ENCODE data around the gene LIPC.

The LIPC gene

GRCh38 chr15:58543664-58544335, 112.0 kb downstream of the LIPC start:
- DNase-seq, result no peak

GRCh38 chr15:58544756-58545155, 113.0 kb downstream of the LIPC start:
- DNase-seq, result no peak

- DNase-seq, result no peak
Observed at GRCh38 chr15:58545307-58546065, 113.7 kb downstream of the LIPC start.

GRCh38 chr15:58546066-58546591, 114.3 kb downstream of the LIPC start:
- no peak for DNase-seq

GRCh38 chr15:58546635-58547627, 115.1 kb downstream of the LIPC start:
- no peak for DNase-seq

GRCh38 chr15:58547628-58548307, 116.0 kb downstream of the LIPC start:
- DNase-seq, result no peak

DNA sequence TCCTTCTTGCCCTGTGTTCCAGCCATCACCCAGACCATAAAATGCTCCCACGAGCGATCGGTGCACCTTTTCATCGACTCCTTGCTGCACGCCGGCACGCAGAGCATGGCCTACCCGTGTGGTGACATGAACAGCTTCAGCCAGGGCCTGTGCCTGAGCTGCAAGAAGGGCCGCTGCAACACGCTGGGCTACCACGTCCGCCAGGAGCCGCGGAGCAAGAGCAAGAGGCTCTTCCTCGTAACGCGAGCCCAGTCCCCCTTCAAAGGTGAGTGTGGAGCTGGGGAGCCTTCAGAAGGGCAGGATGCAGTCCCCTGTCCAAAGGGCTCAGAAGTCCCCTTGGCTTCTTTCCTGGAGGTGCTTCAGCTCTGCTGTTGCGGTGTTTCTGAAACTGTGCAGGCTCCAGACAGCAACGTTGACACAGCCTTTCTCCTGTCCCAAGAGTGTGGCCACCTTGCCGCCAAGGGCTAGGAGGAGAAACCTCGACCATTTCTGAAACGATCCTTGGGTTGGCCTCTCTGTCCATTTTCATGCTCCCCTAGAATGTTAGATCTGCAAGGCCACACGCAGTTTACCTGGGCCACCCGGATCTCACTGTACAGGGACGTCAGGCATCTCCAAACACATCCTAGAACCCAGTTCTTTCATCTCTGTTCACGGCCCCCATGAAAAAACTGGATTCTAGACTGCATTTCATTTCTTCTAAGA, 116.7 kb downstream of the LIPC start:
- no peak for DNase-seq

- peak; percentile 44 for DNase-seq
Observed at GRCh38 chr15:58549013-58549784, 117.4 kb downstream of the LIPC start.

DNA sequence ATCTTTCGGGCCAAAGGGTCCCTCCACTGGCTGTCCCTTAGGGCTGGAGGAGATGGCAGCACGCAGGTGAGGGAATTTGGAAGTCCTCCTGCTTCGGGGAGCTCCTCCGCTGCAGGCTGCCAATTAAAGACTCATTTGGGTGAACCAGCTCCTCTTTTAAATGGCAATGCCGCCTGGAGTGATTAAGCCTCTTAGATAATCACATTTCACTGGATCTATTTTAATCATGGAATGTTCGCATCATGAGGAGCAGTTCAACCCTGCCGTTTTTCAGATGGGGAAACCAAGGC, 117.9 kb downstream of the LIPC start:
- DNase-seq, result no peak

DNA sequence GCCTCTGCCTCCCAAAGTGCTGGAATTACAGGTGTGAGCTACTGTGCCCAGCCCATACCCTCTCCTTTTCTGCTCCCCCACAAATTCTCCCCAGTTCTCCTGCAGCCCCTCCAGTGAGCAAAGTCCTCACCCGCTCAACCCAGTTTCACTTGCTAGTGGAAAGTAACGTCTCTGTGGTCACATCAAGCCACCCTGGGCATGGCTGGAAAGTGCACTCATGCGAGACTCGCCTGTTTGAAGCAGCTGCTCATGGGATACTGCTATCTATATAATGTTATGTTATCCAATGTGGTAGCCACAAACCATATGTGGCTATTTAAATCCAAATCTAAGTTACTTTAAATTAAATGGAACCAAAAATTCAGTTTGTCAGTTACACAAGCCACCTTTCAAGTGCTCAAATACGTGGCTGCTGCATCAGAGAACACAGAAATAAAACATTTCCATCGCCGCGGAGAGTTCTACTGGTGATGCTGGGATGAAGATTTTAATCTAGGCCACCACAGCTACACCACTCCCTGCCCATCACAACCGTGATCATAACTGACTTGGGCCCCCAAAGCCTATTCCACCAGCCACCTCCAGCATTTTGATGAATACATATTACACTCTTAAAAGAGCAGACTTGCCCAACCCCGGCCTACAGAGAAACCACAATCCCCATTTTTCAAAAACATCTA, 119.4 kb downstream of the LIPC start:
- peak; percentile 59 for DNase-seq

DNA sequence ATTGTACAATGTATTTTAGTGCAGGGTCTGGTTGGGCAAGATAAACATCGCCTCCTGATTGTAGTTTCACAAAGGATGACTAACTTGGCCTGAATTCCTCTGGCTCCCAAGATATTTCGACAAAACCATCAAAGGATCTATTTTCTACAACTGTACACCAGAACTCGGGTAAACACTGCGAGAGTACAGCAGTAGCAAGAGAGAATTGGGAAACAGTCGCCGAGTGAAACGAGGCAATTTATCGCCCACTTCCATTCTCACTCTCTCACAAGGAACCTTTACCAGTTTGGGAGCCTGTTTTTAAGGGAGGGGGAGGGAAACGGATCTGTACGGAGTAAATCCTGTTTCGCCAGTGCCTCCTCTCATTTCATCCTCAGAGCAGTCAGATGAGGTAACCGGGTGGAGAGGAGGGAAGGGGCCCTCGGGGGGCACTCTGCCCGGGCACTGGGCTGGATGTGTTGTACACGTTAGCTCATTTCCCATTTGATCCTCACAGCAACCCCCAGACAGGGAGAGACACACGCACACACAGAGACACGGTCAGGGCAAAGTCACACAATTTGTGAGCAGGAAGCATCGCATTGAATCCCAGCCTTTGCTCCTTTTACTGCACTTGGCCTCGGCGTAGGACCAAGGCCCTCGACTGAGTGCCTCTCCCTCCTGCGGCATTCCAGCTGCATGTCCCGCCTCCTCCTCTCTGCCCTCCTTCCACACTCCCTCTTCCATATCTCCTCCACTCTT, 120.1 kb downstream of the LIPC start:
- DNase-seq, result peak; percentile 41

GRCh38 chr15:58552505-58553364, 120.9 kb downstream of the LIPC start:
- DNase-seq, result no peak

DNA sequence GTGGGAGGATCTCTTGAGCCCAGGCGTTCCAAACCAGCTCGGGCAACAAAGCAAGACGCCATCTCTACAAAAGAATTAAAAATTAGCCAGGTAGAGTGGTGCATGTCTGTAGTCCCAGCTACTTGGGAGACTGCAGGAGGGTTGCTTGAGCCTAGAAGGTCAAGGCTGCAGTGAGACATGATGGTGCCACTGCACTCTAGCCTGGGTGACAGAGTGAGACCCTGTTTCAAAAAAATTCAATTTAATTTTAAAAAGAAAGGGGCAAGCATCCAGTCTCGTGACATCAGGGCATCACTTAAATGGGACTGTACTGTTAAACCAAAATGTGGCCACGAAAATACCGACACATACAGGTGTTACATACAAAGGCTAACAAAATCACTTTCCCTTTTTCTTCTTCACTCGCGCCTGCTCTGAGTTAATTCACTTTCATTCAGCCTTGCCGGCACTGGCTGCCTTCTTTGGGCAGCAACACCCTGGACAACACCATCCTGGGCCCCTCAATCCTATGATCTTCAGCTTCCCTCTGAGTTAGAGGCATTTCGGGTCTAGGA, 121.7 kb downstream of the LIPC start:
- no peak for DNase-seq

DNA sequence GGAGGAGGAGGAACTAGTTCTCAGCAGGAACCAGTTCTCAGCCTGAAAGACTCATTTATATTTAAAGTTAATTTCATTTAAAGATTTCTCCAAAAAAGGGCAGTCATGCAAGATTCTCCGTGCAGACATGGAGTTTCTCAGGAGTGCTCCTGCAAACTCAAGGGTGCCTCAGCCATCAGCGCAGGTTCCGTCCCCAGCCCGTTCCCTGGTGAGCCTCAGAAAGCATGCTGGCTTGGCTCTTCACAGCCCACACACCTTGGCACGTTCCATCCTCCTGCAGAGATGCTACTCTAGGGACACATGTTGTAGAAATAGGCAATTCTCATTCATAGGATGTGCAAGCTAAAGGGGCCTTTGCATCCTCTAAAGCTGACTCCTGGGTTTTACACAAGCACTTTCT, 123.0 kb downstream of the LIPC start:
- DNase-seq, result no peak

GRCh38 chr15:58555162-58556027, 123.6 kb downstream of the LIPC start:
- no peak for DNase-seq

GRCh38 chr15:58556028-58556361, 124.2 kb downstream of the LIPC start:
- DNase-seq, result no peak

DNA sequence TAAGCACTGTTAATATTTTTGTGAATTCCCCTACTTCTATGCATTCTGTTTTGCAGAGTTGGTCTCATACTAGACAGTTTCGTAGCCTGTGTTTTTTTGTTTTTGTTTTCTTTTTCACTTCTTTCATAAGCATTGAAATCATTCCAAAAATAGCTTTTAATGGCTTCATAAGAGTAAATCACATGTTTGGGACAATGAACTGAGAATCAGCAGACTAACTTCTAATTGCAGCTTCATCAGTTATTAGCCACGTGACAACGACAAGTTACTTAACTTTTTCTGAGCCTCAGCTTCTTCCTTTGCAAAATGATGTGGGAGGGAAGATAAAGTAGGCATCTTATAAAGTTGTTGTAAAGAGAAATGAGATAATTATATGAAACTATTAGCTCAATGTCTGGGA, 124.8 kb downstream of the LIPC start:
- DNase-seq, result no peak

- no peak for DNase-seq
Observed at GRCh38 chr15:58558777-58559176, 127.0 kb downstream of the LIPC start.

All from femur (tissue), 1 donor.